T-helper 1 cell (primary cell): ENCODE data around the gene ENPP1.

Experiments
- DNase-seq, 5 donors: peaks; one replicate each; pipeline ENCODE4 v3.0.0-alpha.2; 2012 to 2020

ENPP1 gene

DNA sequence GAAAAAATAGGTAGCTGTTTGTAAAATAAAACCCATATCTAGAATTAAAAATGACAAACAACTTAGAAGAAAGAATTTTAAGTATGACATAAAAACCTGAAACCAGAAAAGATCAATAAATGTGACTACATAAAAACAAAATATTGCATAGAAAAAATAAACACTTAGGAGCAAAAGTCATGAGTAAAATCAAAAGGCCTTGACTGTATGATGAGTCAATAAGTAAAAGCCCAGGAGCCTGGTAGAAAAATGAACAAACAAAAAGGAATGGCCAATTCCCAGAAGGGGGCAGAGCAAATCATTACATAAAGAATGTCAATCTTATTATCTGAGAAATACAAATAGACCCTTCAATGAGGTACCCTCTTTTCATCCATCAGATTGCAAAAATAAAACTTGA is 20.7 kb upstream of the ENPP1 start:
- no peak for DNase-seq

DNA sequence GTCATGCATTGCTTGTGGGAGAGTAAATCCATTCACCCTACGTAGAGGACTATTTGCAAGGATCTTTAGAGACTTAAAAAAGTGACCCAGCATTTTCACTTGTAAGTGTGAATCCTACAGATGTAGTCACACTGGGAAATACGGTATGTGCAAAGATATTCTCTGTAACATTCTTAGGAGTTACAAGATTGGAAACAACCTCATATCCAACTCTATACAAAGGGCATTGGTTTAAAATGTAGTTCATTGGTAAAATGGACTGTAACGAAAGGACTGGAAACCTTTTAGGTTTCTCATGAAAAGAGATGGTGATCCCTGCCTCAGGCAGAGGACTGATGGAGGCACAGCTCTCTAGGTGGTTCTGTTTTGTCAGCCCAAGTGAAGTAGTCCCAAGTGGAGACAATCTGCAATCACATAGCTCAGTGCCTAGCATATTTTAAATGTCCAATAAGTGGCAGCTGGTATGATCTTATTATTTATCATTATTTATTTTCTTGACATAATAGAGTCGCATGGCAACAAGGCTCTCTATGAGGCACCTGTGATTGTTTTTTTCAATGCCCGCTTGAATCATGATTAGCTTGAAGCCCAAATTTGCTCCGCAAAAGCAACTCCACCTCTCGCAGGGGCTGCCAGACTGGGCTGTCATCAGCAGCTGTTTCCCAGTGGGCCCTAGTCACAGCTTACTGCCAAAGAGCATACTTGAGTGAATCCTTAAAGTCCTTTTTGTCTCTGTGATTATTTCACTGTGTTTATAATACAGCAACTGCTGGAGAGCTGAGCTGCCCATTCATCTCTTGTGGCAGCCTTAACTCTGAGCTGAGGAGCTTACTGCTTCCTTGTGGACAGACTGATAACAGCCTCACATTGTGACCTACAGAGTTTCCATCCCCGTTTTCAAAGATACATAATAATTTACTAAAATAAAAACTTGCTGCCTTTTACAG is 19.8 kb upstream of the ENPP1 start:
- DNase-seq, result no peak

DNA sequence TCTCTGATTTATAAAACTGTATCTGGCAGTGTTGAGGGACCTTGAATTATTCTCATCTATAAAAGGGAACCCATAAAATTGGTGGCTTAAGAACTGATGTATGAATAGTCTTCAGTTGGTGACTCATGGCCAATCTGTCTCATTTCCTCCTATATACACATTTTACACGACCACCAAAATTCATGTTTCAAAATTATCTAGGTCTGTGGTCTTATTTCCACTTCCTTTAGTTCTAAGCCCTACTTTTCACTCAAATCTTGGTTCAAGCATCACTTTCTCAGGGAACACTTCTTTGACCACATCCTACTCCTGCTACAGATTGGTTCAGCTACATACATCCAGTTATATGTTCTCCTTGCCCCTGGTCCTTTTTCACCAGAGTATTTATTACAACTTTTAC is 18.6 kb upstream of the ENPP1 start:
- DNase-seq, result peak in 1 of 5 donors; percentile 18

DNA sequence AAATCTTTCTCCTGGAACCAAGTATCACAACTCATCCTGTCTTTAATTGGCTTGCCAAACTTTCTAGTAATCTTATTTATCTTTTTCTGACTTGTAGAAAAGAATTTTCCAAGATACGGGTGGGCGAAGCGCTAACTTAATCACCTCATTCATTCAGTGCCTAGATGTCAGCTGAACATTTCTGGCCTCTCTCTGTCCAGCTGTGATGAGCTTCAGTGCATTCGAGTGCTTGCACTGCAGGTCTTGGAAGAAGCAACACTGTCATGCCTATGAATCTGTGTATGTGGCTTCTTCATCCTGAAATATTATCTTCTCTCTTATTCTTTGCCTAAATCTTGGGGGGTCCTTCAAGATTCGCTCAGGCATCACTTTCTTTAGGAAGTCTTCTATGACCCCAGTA is 16.3 kb upstream of the ENPP1 start:
- DNase-seq, result no peak

DNA sequence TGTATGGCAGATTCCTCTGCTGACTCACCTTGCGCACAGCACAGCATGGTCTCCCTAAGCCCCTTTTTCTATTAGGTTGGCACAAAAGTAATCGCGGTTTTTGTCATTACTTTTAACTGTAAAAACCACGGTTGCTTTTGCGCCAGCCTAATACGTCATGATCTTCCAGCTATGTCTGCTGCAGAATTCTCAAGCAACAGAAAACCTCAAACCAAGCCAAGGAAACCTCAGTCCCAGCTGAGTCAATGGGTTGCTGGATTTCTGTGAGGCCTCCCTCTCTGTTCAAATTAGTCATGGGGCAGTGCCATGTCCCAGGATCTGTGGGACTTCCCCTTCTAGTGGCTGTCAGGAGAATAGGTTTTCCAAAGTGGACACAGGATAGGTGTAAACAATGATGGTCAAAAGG is 15.7 kb upstream of the ENPP1 start:
- DNase-seq, result no peak

DNA sequence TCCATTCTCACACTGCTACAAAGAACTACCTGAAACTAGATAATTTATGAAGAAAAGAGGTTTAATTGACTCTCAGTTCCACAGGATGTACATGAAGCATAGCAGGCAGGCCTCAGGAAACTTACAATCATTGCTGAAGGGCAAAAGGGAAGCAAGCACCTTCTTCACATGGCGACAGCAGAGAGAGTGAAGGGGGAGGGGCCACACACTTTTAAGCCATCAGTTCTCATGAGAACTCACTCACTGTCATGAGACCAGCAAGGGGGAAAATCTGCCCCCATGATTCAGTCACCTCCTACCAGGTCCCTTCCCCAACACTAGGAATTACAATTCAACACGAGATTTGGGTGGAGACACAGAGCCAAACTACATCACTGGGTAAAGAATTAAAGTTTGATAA is 12.5 kb upstream of the ENPP1 start:
- DNase-seq, result no peak

DNA sequence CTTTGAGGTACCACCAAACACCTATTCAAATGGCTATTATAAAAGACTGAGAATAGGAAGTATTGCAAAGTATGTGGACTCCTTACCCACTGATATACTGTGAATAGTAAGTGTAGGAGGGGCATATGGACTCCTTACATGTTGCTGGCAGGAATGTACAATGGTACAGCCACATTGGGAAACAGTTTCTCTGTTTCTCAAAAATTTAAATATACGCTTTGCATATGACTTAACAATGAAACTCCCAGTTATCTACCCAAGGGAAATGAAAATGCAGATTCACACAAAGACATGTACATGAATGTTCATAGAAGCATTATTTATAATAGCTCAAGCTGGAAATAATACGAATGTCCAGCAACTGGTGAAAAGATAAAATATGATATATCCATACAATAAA is 5.5 kb upstream of the ENPP1 start:
- DNase-seq, result no peak

DNA sequence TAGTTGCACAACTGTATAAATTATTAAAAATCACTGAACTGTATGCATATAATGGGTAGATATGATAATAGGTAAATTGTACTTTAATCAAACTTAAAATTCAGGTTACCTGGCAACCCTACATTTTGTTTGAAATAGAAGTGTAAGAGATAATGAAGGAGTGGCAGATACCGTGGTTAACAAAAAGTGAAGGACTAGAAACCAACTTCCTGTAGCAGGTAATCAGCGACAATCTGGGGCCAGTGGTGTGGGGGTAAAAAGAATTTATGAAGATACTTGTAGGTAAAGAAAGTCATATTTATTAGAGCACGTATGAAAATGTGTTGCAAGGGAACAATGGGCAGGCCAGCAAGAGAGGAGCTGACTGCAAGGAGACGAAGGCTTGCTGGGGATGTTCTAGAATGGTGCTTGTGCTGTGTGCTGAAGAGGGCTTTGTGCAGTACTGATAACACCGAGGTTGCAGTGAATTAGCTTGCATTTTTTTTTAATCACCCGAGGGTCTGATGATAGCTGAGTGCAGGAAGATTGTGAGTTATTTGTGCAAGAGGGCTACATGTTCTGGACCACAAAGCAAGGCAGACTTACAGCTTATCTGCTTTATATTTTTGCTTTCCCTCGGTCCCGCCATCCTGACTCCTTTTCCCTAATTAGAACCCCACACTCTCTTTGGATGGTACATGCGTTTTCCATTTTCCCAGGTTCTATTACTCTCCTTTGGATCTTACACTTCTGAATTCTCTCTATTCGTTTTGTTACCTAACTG is 4.6 kb upstream of the ENPP1 start:
- no peak for DNase-seq

DNA sequence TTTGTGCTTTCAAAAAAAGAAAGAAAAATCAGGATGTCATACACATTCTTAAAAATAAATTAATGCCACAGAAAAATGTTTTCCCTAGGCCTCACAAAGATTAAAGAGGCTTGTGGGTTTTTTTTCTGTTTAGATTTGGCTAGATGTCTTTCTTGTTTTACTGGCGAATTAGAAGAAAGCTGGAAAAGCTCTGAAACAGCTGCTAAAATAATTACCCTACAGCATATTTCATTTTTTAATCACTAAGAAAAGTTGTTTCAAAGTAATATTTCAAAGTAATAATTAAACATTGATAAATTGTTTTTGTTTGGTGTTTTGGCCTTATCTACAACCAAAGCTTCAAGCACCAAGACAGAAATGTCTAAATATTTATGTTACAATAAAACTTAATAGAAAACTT is 3.7 kb upstream of the ENPP1 start:
- DNase-seq, result no peak

DNA sequence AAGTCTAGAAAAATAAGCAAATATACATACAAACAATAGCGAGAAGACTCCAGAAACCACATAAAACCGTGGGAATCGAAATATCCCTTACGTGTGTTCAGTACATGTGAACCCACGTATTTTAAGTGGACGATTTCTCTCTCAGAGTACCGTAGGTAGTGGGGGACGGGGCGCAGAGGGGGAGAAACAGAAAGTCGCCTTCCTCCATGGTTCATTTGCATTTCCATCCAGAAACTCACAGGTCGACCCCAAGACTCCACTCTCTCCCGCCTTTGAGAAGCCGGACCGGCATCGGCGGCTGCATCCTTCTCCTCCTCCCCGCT is 538 bp upstream of the ENPP1 start:
- DNase-seq, result no peak

DNA sequence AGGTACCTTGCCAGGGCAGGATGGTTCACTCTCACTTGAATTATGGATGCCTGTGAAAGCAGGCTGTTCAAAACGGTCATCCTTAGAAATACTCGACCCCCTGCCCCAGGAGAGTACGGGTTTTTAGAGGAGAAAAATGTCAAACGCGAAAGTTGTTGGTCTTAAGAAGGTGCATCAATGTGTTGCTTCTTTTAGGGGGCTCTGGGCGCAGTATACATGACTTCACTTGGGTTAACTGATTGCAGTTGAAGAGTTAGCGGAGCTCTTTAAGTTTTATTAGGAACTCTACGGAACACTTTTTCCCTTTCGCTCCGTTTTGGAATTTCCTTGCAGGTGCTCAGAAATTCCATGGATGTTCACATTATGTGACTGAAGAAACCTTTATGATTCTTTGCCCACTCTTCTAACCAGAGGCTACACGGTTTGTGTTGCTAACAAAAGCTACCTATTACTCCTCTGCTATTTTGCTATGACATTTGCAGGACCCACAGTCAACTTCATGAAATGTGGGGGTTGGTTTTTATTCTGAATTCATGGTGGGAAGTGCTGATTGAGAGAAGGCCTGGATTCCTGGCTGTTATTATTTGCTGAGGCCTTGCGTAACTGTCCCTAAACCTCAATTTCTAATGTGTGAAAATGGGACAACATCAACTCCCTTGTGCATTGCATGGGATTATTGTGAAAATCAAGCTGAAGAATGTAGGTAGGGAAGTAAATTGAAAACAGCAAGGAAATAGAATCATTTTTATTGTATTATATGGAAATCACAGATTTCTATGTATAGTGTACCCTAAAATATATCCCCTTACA is 845 bp downstream of the ENPP1 start:
- DNase-seq, result no peak

DNA sequence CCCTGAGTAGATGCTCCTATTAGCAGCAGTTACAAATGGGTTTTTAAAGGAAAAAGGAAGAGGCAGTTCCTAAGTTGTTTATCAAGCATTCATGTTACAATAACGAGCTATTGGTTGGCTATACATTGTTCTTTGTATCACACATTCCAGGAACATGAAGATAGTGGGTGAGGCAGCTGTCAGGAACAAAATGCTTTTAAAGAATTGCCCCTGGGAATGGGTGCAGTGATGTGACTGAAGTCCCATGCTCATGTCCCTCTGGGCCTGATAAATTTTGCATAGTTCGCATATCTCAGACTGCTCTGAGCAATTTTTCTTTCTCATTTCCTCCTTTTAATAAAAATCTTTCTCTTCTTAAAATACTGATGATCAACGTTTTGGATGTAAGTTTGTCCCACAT is 3.7 kb downstream of the ENPP1 start:
- no peak for DNase-seq

DNA sequence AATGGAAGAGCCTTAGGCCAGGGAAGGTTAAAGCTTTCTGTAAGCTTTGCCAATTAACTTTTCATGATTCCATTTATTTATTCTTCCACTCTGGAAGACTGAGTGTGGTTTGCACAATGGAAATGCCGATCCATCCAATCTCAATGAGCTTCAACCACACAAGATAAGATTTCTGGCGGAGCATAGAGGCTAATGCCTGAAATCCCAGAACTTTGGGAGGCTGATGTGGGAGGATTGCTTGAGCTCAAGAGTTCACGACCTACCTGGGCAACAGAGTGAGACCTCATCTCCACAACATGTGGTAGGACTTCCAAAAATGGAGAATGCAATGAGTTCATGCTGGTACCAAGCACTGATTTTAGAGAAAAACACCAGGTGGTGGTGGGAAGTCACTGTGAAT is 6.2 kb downstream of the ENPP1 start:
- no peak for DNase-seq

DNA sequence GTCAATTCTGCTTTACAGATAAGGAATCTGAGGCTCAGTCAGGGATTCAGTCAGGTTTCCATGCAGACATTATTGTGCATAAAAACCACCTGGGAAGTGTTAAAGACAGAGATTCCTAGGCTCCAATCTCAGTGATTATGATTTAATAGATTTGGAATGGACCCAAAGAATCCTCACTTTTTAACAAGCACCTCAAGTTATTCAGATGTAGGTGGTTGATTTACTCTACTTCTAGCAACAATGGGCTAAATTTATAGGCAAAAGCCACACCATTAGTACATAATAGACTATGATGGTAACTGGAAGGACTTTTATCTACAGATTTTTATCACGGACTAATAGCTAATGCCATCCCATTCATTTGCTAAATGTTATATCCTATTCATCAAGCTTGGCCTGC is 9.0 kb downstream of the ENPP1 start:
- no peak for DNase-seq

DNA sequence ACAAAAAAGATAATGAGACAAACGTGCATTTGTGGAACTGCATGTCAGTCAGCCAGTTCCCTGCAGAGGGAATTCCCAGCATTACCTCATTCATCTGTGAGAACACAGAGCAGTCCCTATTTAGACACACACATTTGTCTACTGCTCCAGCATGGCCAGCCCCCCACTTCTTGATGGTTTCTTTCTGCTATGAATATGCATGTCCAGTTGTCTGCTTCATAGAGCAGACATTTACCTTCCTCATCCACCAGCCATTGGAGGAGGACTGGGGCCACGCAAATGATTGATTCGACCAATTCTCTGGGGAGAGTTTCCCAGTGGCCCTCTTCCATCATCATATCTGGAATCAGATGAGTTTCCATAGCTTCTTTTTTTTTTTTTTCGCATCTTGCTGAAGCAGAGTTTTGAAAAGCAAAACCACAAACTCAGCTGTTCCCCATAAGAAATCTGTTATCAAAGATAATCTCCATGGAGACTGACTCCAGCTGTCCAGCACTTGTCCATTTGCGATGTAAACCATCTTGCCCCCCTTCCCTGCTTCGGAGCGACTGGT is 11.8 kb downstream of the ENPP1 start:
- no peak for DNase-seq

DNA sequence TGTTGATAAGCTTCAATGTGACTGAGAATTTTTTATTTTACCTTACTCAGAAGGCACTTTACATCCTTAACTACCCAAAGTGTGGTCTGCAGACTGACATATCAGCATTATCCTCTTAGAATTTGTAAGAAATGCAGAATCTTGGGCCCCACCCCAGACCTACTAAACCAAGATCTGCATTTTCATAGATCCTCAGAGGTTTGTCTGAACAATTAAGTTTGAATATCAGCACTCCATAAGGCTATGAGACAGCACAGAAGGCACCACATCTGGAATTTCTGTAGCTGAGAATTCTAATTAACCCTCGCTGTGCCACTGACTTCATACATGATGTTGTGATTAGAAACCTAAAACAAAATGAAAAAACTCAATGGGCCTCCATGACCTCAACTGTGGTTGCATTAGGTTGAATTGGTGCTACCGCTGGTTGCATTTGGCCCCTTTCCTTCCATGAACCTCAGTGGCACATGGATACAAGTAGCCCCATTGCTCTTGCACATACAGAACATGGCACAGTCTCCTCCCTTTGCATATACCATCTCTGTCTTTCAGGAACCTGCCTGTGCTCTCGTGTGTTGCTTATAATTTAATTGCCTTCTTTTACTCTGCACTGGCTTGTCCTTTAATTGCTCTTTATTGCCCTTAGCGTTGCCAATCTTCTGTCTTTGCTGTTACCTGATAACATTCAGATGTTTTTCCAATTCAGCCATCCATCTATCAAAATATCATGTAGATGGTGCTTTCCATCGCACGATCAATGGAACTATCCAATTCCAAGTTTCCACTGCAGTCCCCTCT is 13.4 kb downstream of the ENPP1 start:
- DNase-seq, result no peak

DNA sequence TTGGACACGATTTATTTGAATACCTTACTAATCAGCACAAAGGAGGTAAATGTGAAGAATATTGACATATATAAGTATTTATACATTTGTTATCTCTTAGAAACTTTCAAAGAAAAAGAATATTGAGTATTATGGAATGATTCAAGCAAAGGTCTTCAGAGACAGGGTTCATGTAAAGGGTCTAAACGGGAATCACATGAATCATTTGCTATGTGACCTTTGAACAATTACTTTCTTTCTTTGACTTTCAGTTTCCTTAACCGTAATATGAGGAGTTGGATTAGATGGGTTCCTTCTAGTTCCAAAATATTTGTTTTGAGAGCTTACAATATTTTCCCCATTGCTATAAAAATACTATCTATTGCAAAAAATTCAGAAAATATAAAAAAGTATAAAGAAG is 14.3 kb downstream of the ENPP1 start:
- no peak for DNase-seq

DNA sequence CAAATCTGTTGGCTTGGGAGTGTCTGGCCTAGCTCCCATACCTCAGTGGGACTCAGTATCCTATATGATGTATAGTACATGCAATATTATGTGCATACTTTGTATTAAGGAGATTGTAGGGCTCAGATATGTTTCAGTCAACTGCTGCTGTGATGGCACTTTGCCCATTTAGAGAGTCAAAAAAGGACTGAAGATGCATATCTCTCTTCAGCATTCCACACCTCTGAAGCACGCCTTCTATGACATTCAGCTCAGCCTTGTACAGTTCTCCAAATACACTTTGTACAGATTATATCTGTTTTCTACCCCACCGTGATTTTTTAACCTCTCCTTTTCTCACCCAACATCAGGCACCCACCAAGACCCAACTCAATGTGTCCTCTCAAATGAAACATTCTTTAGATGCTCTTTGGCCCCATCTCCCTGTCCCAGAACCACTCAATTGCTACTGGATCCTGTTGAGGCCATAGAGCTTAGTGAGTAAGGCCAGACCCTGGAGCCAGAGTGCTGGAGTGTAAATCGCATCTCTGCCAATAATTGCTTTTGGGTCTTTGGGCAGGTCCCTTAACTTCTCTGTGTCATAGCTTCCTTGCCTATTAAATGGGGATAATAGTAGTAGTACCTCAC is 15.6 kb downstream of the ENPP1 start:
- no peak for DNase-seq

DNA sequence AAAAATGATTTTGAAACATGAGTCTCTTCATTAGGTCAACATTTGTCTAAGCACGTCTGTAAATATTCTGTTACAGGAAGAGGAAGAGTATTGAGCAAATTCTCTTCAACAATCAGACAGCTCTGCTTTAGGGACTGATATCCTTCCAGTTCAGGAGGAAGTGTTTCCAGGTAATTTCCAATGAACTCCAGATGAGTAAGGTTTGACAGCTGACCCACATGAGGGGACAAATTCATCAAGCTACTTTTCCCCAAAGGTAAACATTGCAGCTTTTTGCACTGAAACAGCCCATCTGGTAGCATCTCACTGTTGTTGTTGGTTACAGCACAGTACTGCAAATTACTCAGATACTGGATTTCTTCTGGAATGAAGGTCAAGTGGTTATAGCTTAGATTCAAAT is 18.1 kb downstream of the ENPP1 start:
- no peak for DNase-seq

DNA sequence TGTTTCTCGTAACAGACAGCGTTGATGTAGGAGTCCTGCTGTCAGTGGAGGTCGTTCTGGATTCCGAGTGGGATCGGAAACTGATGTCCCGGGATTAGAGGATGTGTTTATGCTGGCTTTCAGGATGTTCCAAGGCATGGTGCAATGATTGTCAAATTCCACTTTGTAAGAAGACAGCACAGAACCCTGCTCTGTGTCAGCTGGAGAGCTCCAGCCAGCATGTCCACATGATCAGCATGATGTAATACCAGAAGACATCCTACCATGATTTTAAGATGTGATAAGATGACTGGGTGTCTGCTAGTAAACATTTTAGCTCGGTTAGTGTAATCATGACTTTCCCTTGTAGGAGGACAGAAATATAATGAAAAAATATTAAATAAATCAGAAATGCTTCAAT is 20.3 kb downstream of the ENPP1 start:
- no peak for DNase-seq

DNA sequence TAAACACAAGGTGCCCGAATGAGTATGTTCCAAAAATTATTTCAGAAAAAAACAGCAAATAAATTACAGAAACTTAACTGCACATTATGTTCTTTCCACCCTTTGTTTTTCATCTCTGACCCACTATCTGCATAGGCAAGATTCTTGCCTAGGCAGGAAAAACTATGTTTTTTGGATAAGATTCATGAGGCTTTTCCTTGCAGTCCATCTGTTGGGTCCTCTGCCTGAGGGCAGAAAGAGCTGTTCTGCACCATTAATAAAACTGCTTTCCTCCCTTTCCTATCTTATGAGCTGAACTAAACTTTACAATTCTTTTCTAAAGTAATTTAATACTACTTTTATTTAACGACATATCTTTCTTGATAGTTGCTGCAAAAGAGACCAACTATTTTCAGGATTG is 21.1 kb downstream of the ENPP1 start:
- no peak for DNase-seq

DNA sequence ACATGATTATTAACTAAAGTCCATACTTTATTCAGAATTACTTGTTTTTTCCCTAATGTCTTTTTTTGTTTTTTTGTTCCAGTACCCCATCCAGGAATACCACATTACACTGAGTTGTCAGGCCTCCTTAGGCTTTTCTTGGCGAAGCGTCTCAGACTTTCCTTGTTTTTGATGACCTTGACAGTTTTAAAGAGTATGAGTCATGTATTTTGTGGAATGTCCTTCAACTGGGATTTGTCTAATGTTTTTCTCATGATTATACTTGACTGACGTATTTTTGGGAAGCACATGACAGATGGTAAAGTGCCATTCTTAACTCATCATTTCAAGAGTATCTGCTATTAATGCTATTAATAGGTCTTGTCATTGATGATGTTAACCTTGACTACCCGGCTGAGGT is 23.6 kb downstream of the ENPP1 start:
- DNase-seq, result no peak
